Measurements from ENCODE around the gene BGLAP.

BGLAP gene

DNA sequence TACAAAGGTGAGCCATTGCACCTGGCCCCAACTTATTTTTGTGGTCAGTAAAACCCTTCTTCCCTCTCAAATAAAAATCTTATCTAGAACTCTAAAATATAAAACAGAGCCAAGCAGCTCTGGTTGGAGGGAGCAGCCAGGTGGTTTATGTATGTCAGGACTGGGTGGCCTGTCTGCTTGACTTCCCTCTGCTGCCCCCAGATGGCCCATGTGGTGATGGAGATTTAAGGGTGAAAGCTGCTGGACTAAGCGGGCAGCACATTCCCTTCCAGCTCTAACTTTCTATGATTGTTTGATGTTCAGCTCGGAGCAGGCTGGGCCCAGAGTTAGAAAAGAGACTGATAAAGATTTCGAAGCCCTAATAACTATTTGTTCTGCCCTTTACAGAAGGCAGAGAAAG is 17.8 kb downstream of the BGLAP start:
- H3K36me3 ChIP-seq (replicated peaks in 1 of 2; ENCODE audit: control insufficient read depth in 2 of 2, insufficient read depth in 2 of 2, low read length in 2 of 2) = peaks cover 55 to 88% of the 10 kb centered on the region in 2 donors

DNA sequence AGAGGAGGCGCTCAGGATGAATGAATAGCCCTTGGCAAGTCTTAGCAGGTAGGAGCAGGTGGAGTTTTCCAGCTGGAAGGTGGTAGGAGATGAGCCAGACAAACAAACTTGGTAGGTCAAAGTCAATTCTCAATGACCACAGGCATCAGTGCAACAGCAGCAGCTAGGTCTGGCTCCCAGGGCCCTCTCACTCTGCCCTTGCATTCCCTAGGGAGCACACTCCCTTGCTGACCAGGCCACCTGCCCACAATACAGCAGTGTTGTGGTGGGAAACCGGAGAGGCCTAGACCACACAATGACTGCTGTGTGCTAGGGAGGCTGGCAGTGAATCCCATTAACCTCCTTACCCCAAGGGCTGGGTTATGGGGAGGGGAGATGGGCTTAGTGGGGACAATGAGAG is 18.9 kb downstream of the BGLAP start:
- H3K9ac ChIP-seq (ENCODE audit: low read depth, low read length, poor library complexity) = no peak overlapping the region
- H2AFZ ChIP-seq (ENCODE audit: low read length) = no peak overlapping the region
- no peak overlapping the region for H2BK15ac ChIP-seq (ENCODE audit: low read length)
- H3K79me1 ChIP-seq (ENCODE audit: low read depth, low read length) = peaks cover 3% of the 10 kb centered on the region
- H3K27ac ChIP-seq (replicated peaks; ENCODE audit: low read length) = no peak overlapping the region
- H3K23ac ChIP-seq (ENCODE audit: low read depth, low read length, poor library complexity) = no peak overlapping the region
- peaks cover 63 to 94% of the 10 kb centered on the region in 2 donors for H3K36me3 ChIP-seq (replicated peaks in 1 of 2; ENCODE audit: control insufficient read depth in 2 of 2, insufficient read depth in 2 of 2, low read length in 2 of 2)
- H3K27me3 ChIP-seq (ENCODE audit: control insufficient read depth in 3 of 3, insufficient read depth in 3 of 3, low read depth in 1 of 3, low read length in 3 of 3) = peaks cover 0 to 2% (median 0%) of the 10 kb centered on the region in 3 experiments
- H3K4me2 ChIP-seq (ENCODE audit: insufficient read depth, low read length, poor library complexity, severe bottlenecking) = no peak overlapping the region
- H3K9me3 ChIP-seq (replicated peaks in 1 of 2; ENCODE audit: control insufficient read depth in 2 of 2, insufficient read depth in 1 of 2, low read depth in 1 of 2, low read length in 2 of 2) = no peaks in the 10 kb centered on the region
- no peak for DNase-seq (ENCODE audit: low spot score)
- H2BK120ac ChIP-seq (ENCODE audit: low read depth, low read length) = no peak overlapping the region
- no peak overlapping the region for H2BK5ac ChIP-seq (ENCODE audit: low read length)
- no peak overlapping the region for H3K4ac ChIP-seq (ENCODE audit: low read length)
- H3K14ac ChIP-seq (ENCODE audit: low read length) = no peak overlapping the region
- no peak overlapping the region for H4K91ac ChIP-seq (ENCODE audit: low read depth, low read length, poor library complexity)
- H3K4me3 ChIP-seq (ENCODE audit: low read length in 2 of 2) = no peak overlapping the region
- H2AK5ac ChIP-seq (ENCODE audit: low read depth, low read length) = no peak overlapping the region
- no peaks in the 10 kb centered on the region for H3K4me1 ChIP-seq (ENCODE audit: control insufficient read depth in 2 of 2, insufficient read depth in 1 of 2, low read depth in 1 of 2, low read length in 2 of 2)
- H3K18ac ChIP-seq (ENCODE audit: low read length) = no peak overlapping the region
- H4K8ac ChIP-seq (ENCODE audit: low read depth, low read length) = no peak overlapping the region
- no CpG with 5 or more reads among the region's 2 CpGs for WGBS, 2 donors (ENCODE audit: extremely low coverage in 2 of 2, insufficient read length in 2 of 2, insufficient replicate concordance in 1 of 2)
- no peak overlapping the region for H2BK12ac ChIP-seq (ENCODE audit: low read length)

More for the DNA sequence above, 17.8 kb downstream of the BGLAP start:
- H3K9ac ChIP-seq (ENCODE audit: low read depth, low read length, poor library complexity) = no peak overlapping the region
- DNase-seq (ENCODE audit: low spot score) = no peak
- no peak overlapping the region for H2BK12ac ChIP-seq (ENCODE audit: low read length)
- WGBS, 2 donors (ENCODE audit: extremely low coverage in 2 of 2, insufficient read length in 2 of 2, insufficient replicate concordance in 1 of 2) = no CpG with 5 or more reads among the region's 3 CpGs
- H3K79me1 ChIP-seq (ENCODE audit: low read depth, low read length) = peaks cover 3% of the 10 kb centered on the region
- no peak overlapping the region for H3K27ac ChIP-seq (replicated peaks; ENCODE audit: low read length)
- H2BK5ac ChIP-seq (ENCODE audit: low read length) = no peak overlapping the region
- peaks cover 0 to 2% (median 0%) of the 10 kb centered on the region in 3 experiments for H3K27me3 ChIP-seq (ENCODE audit: control insufficient read depth in 3 of 3, insufficient read depth in 3 of 3, low read depth in 1 of 3, low read length in 3 of 3)
- H2AK5ac ChIP-seq (ENCODE audit: low read depth, low read length) = no peak overlapping the region
- H2BK120ac ChIP-seq (ENCODE audit: low read depth, low read length) = no peak overlapping the region
- no peaks in the 10 kb centered on the region for H3K9me3 ChIP-seq (replicated peaks in 1 of 2; ENCODE audit: control insufficient read depth in 2 of 2, insufficient read depth in 1 of 2, low read depth in 1 of 2, low read length in 2 of 2)
- no peak overlapping the region for H4K8ac ChIP-seq (ENCODE audit: low read depth, low read length)
- H2BK15ac ChIP-seq (ENCODE audit: low read length) = no peak overlapping the region
- H3K14ac ChIP-seq (ENCODE audit: low read length) = no peak overlapping the region
- H3K4me1 ChIP-seq (ENCODE audit: control insufficient read depth in 2 of 2, insufficient read depth in 1 of 2, low read depth in 1 of 2, low read length in 2 of 2) = no peaks in the 10 kb centered on the region
- H3K4ac ChIP-seq (ENCODE audit: low read length) = no peak overlapping the region
- no peak overlapping the region for H4K91ac ChIP-seq (ENCODE audit: low read depth, low read length, poor library complexity)
- no peak overlapping the region for H3K23ac ChIP-seq (ENCODE audit: low read depth, low read length, poor library complexity)
- no peak overlapping the region for H3K4me3 ChIP-seq (ENCODE audit: low read length in 2 of 2)
- no peak overlapping the region for H3K4me2 ChIP-seq (ENCODE audit: insufficient read depth, low read length, poor library complexity, severe bottlenecking)
- no peak overlapping the region for H2AFZ ChIP-seq (ENCODE audit: low read length)
- no peak overlapping the region for H3K18ac ChIP-seq (ENCODE audit: low read length)

DNA sequence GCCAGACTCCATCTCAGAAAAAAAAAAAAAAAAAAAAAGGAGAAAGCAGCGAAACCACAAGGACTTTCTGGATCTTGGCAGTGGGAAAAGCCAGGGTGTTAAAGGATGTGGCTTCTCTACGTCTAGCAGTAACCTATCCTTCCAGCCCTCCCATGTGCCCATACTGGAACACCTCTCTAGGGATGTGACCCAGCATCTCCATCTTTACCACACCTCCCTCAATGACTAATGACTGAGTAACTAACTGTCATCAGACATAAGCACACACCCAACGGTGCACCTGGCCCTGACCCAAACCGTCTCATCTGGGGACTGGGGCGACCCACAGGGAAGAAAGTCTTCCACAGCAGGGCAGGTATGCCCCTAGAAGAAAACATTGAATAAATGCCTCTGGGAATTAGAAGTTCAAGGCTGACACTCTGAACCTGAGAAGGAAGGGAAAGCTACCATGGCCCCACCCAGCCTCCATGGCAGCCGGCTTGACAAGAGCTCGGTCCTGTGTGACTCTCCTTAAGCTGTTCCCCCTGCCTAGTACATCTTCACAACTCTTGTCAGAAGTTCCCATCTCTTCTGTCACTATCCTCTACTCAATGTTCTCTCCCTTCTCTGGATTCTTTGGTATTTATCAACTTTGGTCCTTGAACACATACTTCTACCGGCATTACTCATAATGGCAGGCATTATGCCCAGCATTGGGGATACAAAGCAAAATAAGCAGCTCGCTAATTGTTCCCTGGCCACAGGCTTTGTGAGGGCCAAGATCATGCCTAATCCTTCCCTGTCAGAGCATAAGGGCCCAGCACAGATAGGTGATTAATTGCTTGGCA is 20.7 kb downstream of the BGLAP start:
- no peak overlapping the region for H3K14ac ChIP-seq (ENCODE audit: low read length)
- H2AK5ac ChIP-seq (ENCODE audit: low read depth, low read length) = no peak overlapping the region
- no peak overlapping the region for H3K4me2 ChIP-seq (ENCODE audit: insufficient read depth, low read length, poor library complexity, severe bottlenecking)
- no peak overlapping the region for H3K18ac ChIP-seq (ENCODE audit: low read length)
- no peak overlapping the region for H2BK12ac ChIP-seq (ENCODE audit: low read length)
- H2BK5ac ChIP-seq (ENCODE audit: low read length) = no peak overlapping the region
- H3K79me1 ChIP-seq (ENCODE audit: low read depth, low read length) = peaks cover 5% of the 10 kb centered on the region
- no peak overlapping the region for H3K27ac ChIP-seq (replicated peaks; ENCODE audit: low read length)
- H3K9me3 ChIP-seq (replicated peaks in 1 of 2; ENCODE audit: control insufficient read depth in 2 of 2, insufficient read depth in 1 of 2, low read depth in 1 of 2, low read length in 2 of 2) = no peaks in the 10 kb centered on the region
- no peaks in the 10 kb centered on the region for H3K4me1 ChIP-seq (ENCODE audit: control insufficient read depth in 2 of 2, insufficient read depth in 1 of 2, low read depth in 1 of 2, low read length in 2 of 2)
- no peak for DNase-seq (ENCODE audit: low spot score)
- H2BK15ac ChIP-seq (ENCODE audit: low read length) = no peak overlapping the region
- H3K27me3 ChIP-seq (ENCODE audit: control insufficient read depth in 3 of 3, insufficient read depth in 3 of 3, low read depth in 1 of 3, low read length in 3 of 3) = peaks cover 0 to 2% (median 0%) of the 10 kb centered on the region in 3 experiments
- no peak overlapping the region for H3K9ac ChIP-seq (ENCODE audit: low read depth, low read length, poor library complexity)
- H2AFZ ChIP-seq (ENCODE audit: low read length) = no peak overlapping the region
- no CpG with 5 or more reads among the region's 9 CpGs for WGBS, 2 donors (ENCODE audit: extremely low coverage in 2 of 2, insufficient read length in 2 of 2, insufficient replicate concordance in 1 of 2)
- peaks cover 70 to 95% of the 10 kb centered on the region in 2 donors for H3K36me3 ChIP-seq (replicated peaks in 1 of 2; ENCODE audit: control insufficient read depth in 2 of 2, insufficient read depth in 2 of 2, low read length in 2 of 2)
- no peak overlapping the region for H4K91ac ChIP-seq (ENCODE audit: low read depth, low read length, poor library complexity)
- no peak overlapping the region for H4K8ac ChIP-seq (ENCODE audit: low read depth, low read length)
- H3K23ac ChIP-seq (ENCODE audit: low read depth, low read length, poor library complexity) = no peak overlapping the region
- H3K4me3 ChIP-seq (ENCODE audit: low read length in 2 of 2) = no peak overlapping the region
- H2BK120ac ChIP-seq (ENCODE audit: low read depth, low read length) = no peak overlapping the region
- no peak overlapping the region for H3K4ac ChIP-seq (ENCODE audit: low read length)

DNA sequence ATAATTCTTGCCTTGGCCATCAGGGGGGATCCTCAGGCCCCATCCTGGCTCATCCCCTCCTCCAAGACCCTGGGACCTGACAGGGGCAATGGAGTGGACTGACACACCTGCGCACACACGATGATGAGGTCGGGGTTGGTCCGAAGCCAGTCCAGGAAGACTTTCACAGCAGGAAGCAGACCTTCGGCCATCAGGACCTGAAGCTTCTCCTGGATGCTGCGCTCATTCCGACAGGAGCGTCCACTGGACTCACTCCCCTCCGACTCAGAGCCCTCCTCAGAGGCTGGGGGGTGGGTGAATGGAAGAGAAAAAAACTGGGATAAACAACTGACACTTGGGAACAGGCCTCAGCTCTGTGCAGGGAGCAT is 21.3 kb downstream of the BGLAP start:
- Histone ChIP-seq H3K18ac (ENCODE audit: low read length) (no peak overlapping the region), H3K79me1 (ENCODE audit: low read depth, low read length) (peaks cover 5% of the 10 kb centered on the region), H3K4me2 (ENCODE audit: insufficient read depth, low read length, poor library complexity, severe bottlenecking) (no peak overlapping the region), H3K4me3 (ENCODE audit: low read length in 2 of 2) (no peak overlapping the region), H2BK15ac (ENCODE audit: low read length) (no peak overlapping the region), H3K27ac (replicated peaks; ENCODE audit: low read length) (no peak overlapping the region), H3K9me3 (replicated peaks in 1 of 2; ENCODE audit: control insufficient read depth in 2 of 2, insufficient read depth in 1 of 2, low read depth in 1 of 2, low read length in 2 of 2) (no peaks in the 10 kb centered on the region), H2BK120ac (ENCODE audit: low read depth, low read length) (no peak overlapping the region), H3K9ac (ENCODE audit: low read depth, low read length, poor library complexity) (no peak overlapping the region), H2BK5ac (ENCODE audit: low read length) (no peak overlapping the region), H3K23ac (ENCODE audit: low read depth, low read length, poor library complexity) (no peak overlapping the region), H4K8ac (ENCODE audit: low read depth, low read length) (no peak overlapping the region), H3K4ac (ENCODE audit: low read length) (no peak overlapping the region), H2AK5ac (ENCODE audit: low read depth, low read length) (no peak overlapping the region), H2AFZ (ENCODE audit: low read length) (no peak overlapping the region), H2BK12ac (ENCODE audit: low read length) (no peak overlapping the region), H3K4me1 (ENCODE audit: control insufficient read depth in 2 of 2, insufficient read depth in 1 of 2, low read depth in 1 of 2, low read length in 2 of 2) (no peaks in the 10 kb centered on the region), H3K27me3 (ENCODE audit: control insufficient read depth in 3 of 3, insufficient read depth in 3 of 3, low read depth in 1 of 3, low read length in 3 of 3) (peaks cover 0 to 2% (median 0%) of the 10 kb centered on the region in 3 experiments), H4K91ac (ENCODE audit: low read depth, low read length, poor library complexity) (no peak overlapping the region), H3K14ac (ENCODE audit: low read length) (no peak overlapping the region), H3K36me3 (replicated peaks in 1 of 2; ENCODE audit: control insufficient read depth in 2 of 2, insufficient read depth in 2 of 2, low read length in 2 of 2) (peaks cover 70 to 95% of the 10 kb centered on the region in 2 donors)
- no CpG with 5 or more reads among the region's 9 CpGs for WGBS, 2 donors (ENCODE audit: extremely low coverage in 2 of 2, insufficient read length in 2 of 2, insufficient replicate concordance in 1 of 2)
- DNase-seq (ENCODE audit: low spot score) = no peak

Data from neuronal stem cell (in vitro differentiated cells).